Breast epithelium (tissue), 4 donors: Measurements from ENCODE around the gene VSIG8. TPM values are rescaled to one million over a fixed set of nuclear protein-coding genes. Genes with fewer than 3 reads are reported as not detected.

Experiments
- DNase-seq, 2 donors: peaks; one replicate each; pipeline ENCODE4 v3.0.0-alpha.2; 2019; ENCODE audit warnings: low spot score in 2 of 2
- H3K27ac ChIP-seq, 2 donors: fragments of 200-600 bp; sonication (generic) in 1 of 2; one replicate each; pipeline ENCODE4 v1.5.1; 2016 to 2019; ENCODE audit warnings: mild to moderate bottlenecking in 1 of 2
- H3K27me3 ChIP-seq, 2 donors: fragments of 200-600 bp; sonication (generic) in 1 of 2; one replicate each; pipeline versions ENCODE4 v1.5.1 to v1.6.0; 2017 to 2019; ENCODE audit warnings: control low read depth in 1 of 2, mild to moderate bottlenecking in 1 of 2
- H3K36me3 ChIP-seq: fragments of 200-600 bp; one replicate; pipeline ENCODE4 v1.5.1; 2019
- H3K4me1 ChIP-seq, 2 donors: fragments of 200-600 bp; sonication (generic); one replicate each; pipeline ENCODE4 v1.5.1; 2016 to 2019; ENCODE audit warnings: control low read depth in 1 of 2
- H3K4me3 ChIP-seq, 3 donors: fragments of 200-600 bp; sonication (generic); 1 replicate in 2 of 3; 2 replicates in 1 of 3; pipeline ENCODE4 v1.5.1; 2016 to 2019; ENCODE audit warnings: mild to moderate bottlenecking in 3 of 3, moderate library complexity in 2 of 3
- H3K9me3 ChIP-seq, 2 donors: fragments of 200-600 bp; sonication (generic) in 1 of 2; one replicate each; pipeline ENCODE4 v1.5.1; 2016 to 2019; ENCODE audit warnings: control low read depth in 1 of 2
- CTCF ChIP-seq, 3 donors: fragments of 450-650 bp; IDR thresholded peaks; one replicate each; pipeline ENCODE4 v1.5.1; 2016 to 2017; ENCODE audit warnings: antibody characterized with exemption in 3 of 3, mild to moderate bottlenecking in 3 of 3, moderate library complexity in 3 of 3
- POLR2A ChIP-seq: fragments of 450-650 bp; IDR thresholded peaks from one replicate; pipeline ENCODE4 v1.6.1; 2016; ENCODE audit warnings: antibody characterized with exemption, mild to moderate bottlenecking, moderate library complexity
- POLR2AphosphoS5 ChIP-seq, 3 donors: sonication (generic); formaldehyde crosslinking; IDR thresholded peaks; one replicate each; pipeline ENCODE4 v1.6.1; 2017; ENCODE audit warnings: antibody characterized with exemption in 3 of 3
- intact Hi-C: fragments of 100-400 bp; cut with DNase I; formaldehyde crosslinking; loops from one replicate; pipeline ENCODE4 v1.15.1; 2023; ENCODE audit warnings: low total_unique reads
- total RNA-seq, 3 donors: library from RNA; depleted of rRNA; stranded (reverse); fragments of >200 nt; gene quantifications; one replicate each; pipeline ENCODE4 v1.1.0, GENCODE V29; 2016

VSIG8 gene
- total RNA-seq, 3 donors from 2014 or later = 0.15 to 0.16 TPM; not detected in 1

- Histone ChIP-seq H3K36me3 (no peaks in the 10 kb centered on the region), H3K27ac (no peak overlapping the region), H3K4me1 (no peaks in the 10 kb centered on the region), H3K9me3 (no peaks in the 10 kb centered on the region), H3K4me3 (no peak overlapping the region), H3K27me3 (no peaks in the 10 kb centered on the region)
- intact Hi-C loops = no loop called here
- DNase-seq = no peak
- TF ChIP-seq POLR2AphosphoS5 (IDR thresholded peaks at IDR 0.05) (no peak), POLR2A (no peak), CTCF (IDR thresholded peaks at IDR 0.05) (no peak)
Observed at GRCh38 chr1:159831412-159832141, 30.9 kb downstream of the VSIG8 start.

- H3K4me1 ChIP-seq = no peaks in the 10 kb centered on the region
- H3K36me3 ChIP-seq = no peaks in the 10 kb centered on the region
- no peak overlapping the region for H3K27ac ChIP-seq
- no peak for TF ChIP-seq POLR2AphosphoS5 (IDR thresholded peaks at IDR 0.05)
- no peak for TF ChIP-seq CTCF (IDR thresholded peaks at IDR 0.05)
- no peak for TF ChIP-seq POLR2A
- no peak overlapping the region for H3K4me3 ChIP-seq
- intact Hi-C loops = no loop called here
- no peaks in the 10 kb centered on the region for H3K27me3 ChIP-seq
- no peaks in the 10 kb centered on the region for H3K9me3 ChIP-seq
- no peak for DNase-seq
Observed at GRCh38 chr1:159830722-159831121, 31.7 kb downstream of the VSIG8 start.

GRCh38 chr1:159829822-159830465 is 32.5 kb downstream of the VSIG8 start:
- no peak overlapping the region for H3K4me3 ChIP-seq
- no peaks in the 10 kb centered on the region for H3K4me1 ChIP-seq
- DNase-seq = no peak
- TF ChIP-seq CTCF (IDR thresholded peaks at IDR 0.05) (no peak), POLR2A (no peak), POLR2AphosphoS5 (IDR thresholded peaks at IDR 0.05) (no peak)
- intact Hi-C loops = no loop called here
- H3K36me3 ChIP-seq = no peaks in the 10 kb centered on the region
- H3K9me3 ChIP-seq = no peaks in the 10 kb centered on the region
- no peaks in the 10 kb centered on the region for H3K27me3 ChIP-seq
- H3K27ac ChIP-seq = no peak overlapping the region

- Histone ChIP-seq H3K4me1 (no peaks in the 10 kb centered on the region), H3K4me3 (no peak overlapping the region), H3K27ac (no peak overlapping the region), H3K9me3 (no peaks in the 10 kb centered on the region), H3K36me3 (no peaks in the 10 kb centered on the region), H3K27me3 (no peaks in the 10 kb centered on the region)
- no peak for DNase-seq
- intact Hi-C loops = no loop called here
- TF ChIP-seq POLR2AphosphoS5 (IDR thresholded peaks at IDR 0.05) (no peak), CTCF (IDR thresholded peaks at IDR 0.05) (peak in 2 of 3 donors; percentile 40 to 49), POLR2A (no peak)
Observed at GRCh38 chr1:159829273-159829634, 33.2 kb downstream of the VSIG8 start.

- no peaks in the 10 kb centered on the region for H3K27me3 ChIP-seq
- no peak overlapping the region for H3K4me3 ChIP-seq
- no peaks in the 10 kb centered on the region for H3K36me3 ChIP-seq
- no peaks in the 10 kb centered on the region for H3K4me1 ChIP-seq
- H3K27ac ChIP-seq = no peak overlapping the region
- intact Hi-C loops = no loop called here
- TF ChIP-seq POLR2A = no peak
- no peak for DNase-seq
- H3K9me3 ChIP-seq = no peaks in the 10 kb centered on the region
Observed at GRCh38 chr1:159828581-159829272, 33.7 kb downstream of the VSIG8 start.
